HepG2 (cell line): Measurements from ENCODE around the gene ACAD11. TPM values are rescaled to one million over a fixed set of nuclear protein-coding genes. Genes with fewer than 3 reads are reported as not detected.

Source experiments
- ARID4A ChIP-seq: sonication (generic); formaldehyde crosslinking; IDR thresholded peaks from 2 replicates; pipeline ENCODE4 v1.5.0; 2020; ENCODE audit warnings: mild to moderate bottlenecking, missing genetic modification reagents, borderline replicate concordance
- CCAR2 ChIP-seq: fragments of 200-400 bp; formaldehyde crosslinking; optimal IDR thresholded peaks from 2 replicates; pipeline ENCODE3; 2018; ENCODE audit warnings: low read depth, mild to moderate bottlenecking, low read length, moderate library complexity
- CENPT ChIP-seq: sonication (generic); formaldehyde crosslinking; IDR thresholded peaks from 2 replicates; pipeline ENCODE4 v1.8.0; 2022; ENCODE audit warnings: low read depth, mild to moderate bottlenecking, moderate library complexity, missing genetic modification reagents
- HCFC1 ChIP-seq: fragments of 150-350 bp; IDR thresholded peaks from 2 replicates; pipeline ENCODE4 v1.6.1; 2014; ENCODE audit warnings: low read depth, low read length
- HOXA9 ChIP-seq: sonication (generic); formaldehyde crosslinking; IDR thresholded peaks from 2 replicates; pipeline ENCODE4 v1.8.1; 2022; ENCODE audit warnings: missing genetic modification reagents, mild to moderate bottlenecking, moderate library complexity, borderline replicate concordance
- KDM3A ChIP-seq: IDR thresholded peaks from 2 replicates; pipeline ENCODE4 v1.6.1; 2018; ENCODE audit warnings: low read depth, missing compliant biosample characterization
- KDM5A ChIP-seq: fragments of 200-600 bp; sonication (generic); IDR thresholded peaks from 2 replicates; pipeline ENCODE4 v1.7.0; 2018; ENCODE audit warnings: antibody characterized with exemption, mild to moderate bottlenecking, low read length, borderline replicate concordance
- MAZ ChIP-seq, 2 experiments: sonication (generic) in 1 of 2; formaldehyde crosslinking in 1 of 2; IDR thresholded peaks; 2 replicates each; pipeline versions ENCODE4 v1.5.0 to v1.6.1; 2012 to 2020; ENCODE audit warnings: low read depth in 2 of 2, mild to moderate bottlenecking in 2 of 2, borderline replicate concordance in 1 of 2, improper control_type of control experiment in 1 of 2, low read length in 1 of 2, missing genetic modification reagents in 1 of 2, moderate library complexity in 1 of 2
- NONO ChIP-seq, 2 experiments: fragments of 450-650 bp in 1 of 2; sonication (generic) in 1 of 2; formaldehyde crosslinking in 1 of 2; IDR thresholded peaks in 1 of 2; conservative IDR thresholded peaks in 1 of 2; 2 replicates each; pipeline versions ENCODE4 v1.6.1 to v1.8.0; 2017 to 2022; ENCODE audit warnings: mild to moderate bottlenecking in 1 of 2, missing genetic modification reagents in 1 of 2, moderate library complexity in 1 of 2
- PAF1 ChIP-seq: IDR thresholded peaks from 2 replicates; pipeline ENCODE4 v1.6.1; 2016; ENCODE audit warnings: missing genetic modification reagents, missing compliant biosample characterization
- PCBP2 ChIP-seq: fragments of 200-400 bp; formaldehyde crosslinking; optimal IDR thresholded peaks from 2 replicates; pipeline ENCODE3; 2018; ENCODE audit warnings: low read length, low read depth; ENCODE audit not compliant: poor library complexity, severe bottlenecking
- POGZ ChIP-seq: sonication (generic); formaldehyde crosslinking; IDR thresholded peaks from 2 replicates; pipeline ENCODE4 v1.4.0; 2020; ENCODE audit warnings: mild to moderate bottlenecking, missing genetic modification reagents
- USF2 ChIP-seq, 2 experiments: sonication (generic) in 1 of 2; formaldehyde crosslinking in 1 of 2; IDR thresholded peaks; 2 replicates each; pipeline versions ENCODE4 v1.5.1 to v1.6.1; 2011 to 2020; ENCODE audit warnings: borderline replicate concordance in 1 of 2, low read depth in 1 of 2, low read length in 1 of 2, mild to moderate bottlenecking in 1 of 2, missing genetic modification reagents in 1 of 2, moderate library complexity in 1 of 2
- ZBTB39 ChIP-seq: sonication (generic); formaldehyde crosslinking; IDR thresholded peaks from 2 replicates; pipeline ENCODE4 v1.5.0; 2020; ENCODE audit warnings: missing genetic modification reagents
- ZKSCAN1 ChIP-seq: fragments of 150-350 bp; IDR thresholded peaks from 2 replicates; pipeline ENCODE4 v1.6.1; 2014; ENCODE audit warnings: low read length
- ZNF333 ChIP-seq: sonication (generic); formaldehyde crosslinking; IDR thresholded peaks from 2 replicates; pipeline ENCODE4 v1.4.0; 2020; ENCODE audit warnings: mild to moderate bottlenecking, missing genetic modification reagents, borderline replicate concordance
- ZNF468 ChIP-seq: sonication (generic); formaldehyde crosslinking; IDR thresholded peaks from 2 replicates; pipeline ENCODE4 v1.8.0; 2022; ENCODE audit warnings: mild to moderate bottlenecking, moderate library complexity, missing genetic modification reagents
- ZNF629 ChIP-seq: sonication (generic); formaldehyde crosslinking; conservative IDR thresholded peaks from 2 replicates; pipeline ENCODE4 v1.5.0; 2020; ENCODE audit warnings: missing genetic modification reagents
- ZNF839 ChIP-seq: sonication (generic); formaldehyde crosslinking; IDR thresholded peaks from 2 replicates; pipeline ENCODE4 v1.4.0; 2020; ENCODE audit warnings: missing genetic modification reagents, mild to moderate bottlenecking, borderline replicate concordance
- polyA plus RNA-seq, 8 experiments: library from polyadenylated mRNA; depleted of rRNA in 3 of 8; stranded (reverse) in 7 of 8; unstranded in 1 of 8; fragments of >200 nt; fragmentation: Illumina TruSeq in 4 of 8; extraction: Trizol in 4 of 8; gene quantifications; 2 replicates each; pipeline versions ENCODE4 v1.2.1 to v1.2.3, GENCODE V29; 2011 to 2016; ENCODE audit warnings: low read depth in 4 of 8, missing spikeins in 1 of 8, mixed read lengths in 1 of 8; ENCODE audit not compliant: insufficient read depth in 1 of 8
- total RNA-seq, 5 experiments: library from RNA; depleted of rRNA; stranded (reverse); fragments of >200 nt; fragmentation: Illumina TruSeq; extraction: Trizol; gene quantifications; 2 replicates each; pipeline ENCODE4 v1.2.3, GENCODE V29; 2016; ENCODE audit warnings: low read depth in 1 of 5

ACAD11 gene
- total and polyA plus RNA-seq, 2 of the 13 experiments (the other 11 are each of a cell fraction or from before 2014, with no cell fraction given): 30.6 to 56.9 TPM

- TF ChIP-seq ZBTB39: no peak
- TF ChIP-seq ZKSCAN1: no peak
- TF ChIP-seq PAF1 (CRISPR knock-in tag): no peak
- TF ChIP-seq HOXA9 (CRISPR knock-in tag): no peak
- TF ChIP-seq KDM5A: peak; percentile 97
- TF ChIP-seq HCFC1: no peak
- TF ChIP-seq NONO (IDR thresholded peaks at IDR 0.05): no peak
- no peak for TF ChIP-seq NONO (CRISPR knock-in tag; conservative IDR thresholded peaks at IDR 0.05)
- TF ChIP-seq ARID4A (CRISPR knock-in tag): peak; percentile 79; the same call in 1 of the 2 replicates
- TF ChIP-seq ZNF468 (CRISPR knock-in tag): 0 out of 2 replicates have a peak, but pooled peaks have one; percentile 52
- TF ChIP-seq CCAR2: no peak
- no peak; the same call in 1 of the 2 replicates for TF ChIP-seq ZNF333 (CRISPR knock-in tag)
- TF ChIP-seq CENPT (CRISPR knock-in tag): no peak
- TF ChIP-seq ZNF629 (CRISPR knock-in tag): no peak
- no peak for TF ChIP-seq ZNF839 (CRISPR knock-in tag)
- no peak for TF ChIP-seq PCBP2
- no peak for TF ChIP-seq MAZ (IDR thresholded peaks at IDR 0.05; ENCODE audit: borderline replicate concordance, low read depth, low read length)
- TF ChIP-seq MAZ (CRISPR knock-in tag; IDR thresholded peaks at IDR 0.05; ENCODE audit: low read depth): 0 out of 2 replicates have a peak, but pooled peaks have one; percentile 59
- TF ChIP-seq USF2 (IDR thresholded peaks at IDR 0.05; ENCODE audit: low read depth, low read length): no peak
- TF ChIP-seq USF2 (CRISPR knock-in tag; IDR thresholded peaks at IDR 0.05; ENCODE audit: borderline replicate concordance): 0 out of 2 replicates have a peak, but pooled peaks have one; percentile 2
- TF ChIP-seq POGZ (CRISPR knock-in tag): 0 out of 2 replicates have a peak, but pooled peaks have one; percentile 57
- no peak for TF ChIP-seq KDM3A (CRISPR knock-in tag)
Observed at GRCh38 chr3:132660052-132660810, 622 bp upstream of the ACAD11 start, which contains the start of gene UBA5 (continued).
